A549 (cell line): Measurements from ENCODE around the gene PCSK6. TPM values are rescaled to one million over a fixed set of nuclear protein-coding genes. Genes with fewer than 3 reads are reported as not detected.

Experiments
- ATAC-seq, 2 experiments: fragments of 200-7000 bp in 1 of 2; fragments of >200 bp in 1 of 2; cut with Nextera tagmentation in 1 of 2; cut with Tn5 transposase in 1 of 2; 3 replicates each; pipeline versions ENCODE4 v1.8.0 to v1.9.1; 2018 to 2020; ENCODE audit warnings: mild to moderate bottlenecking in 1 of 2, moderate library complexity in 1 of 2
- CTCF ChIA-PET: fragments of 300-600 bp; sonication (Branson Sonifier 250); formaldehyde crosslinking; extraction: SDS; loops from one replicate; lab custom pipeline; 2021; ENCODE audit warnings: antibody characterized with exemption, inconsistent platforms; lab: Yijun Ruan, JAX
- POLR2A ChIA-PET: fragments of 350-600 bp; formaldehyde crosslinking; extraction: SDS; loops from one replicate; lab custom pipeline; 2021; ENCODE audit warnings: antibody characterized with exemption, inconsistent platforms; lab: Yijun Ruan, JAX
- DNase-seq, 2 experiments: peaks; one replicate each; pipeline versions ENCODE4 v3.0.0 to v3.0.0-alpha.2; 2011 to 2016; ENCODE audit warnings: low read depth in 1 of 2, low spot score in 1 of 2
- FAIRE-seq: peaks from 2 replicates; lab custom pipeline; 2011; peaks lifted over from hg19 to GRCh38; lab: Jason Lieb, UNC
- H3K27ac ChIP-seq, 2 experiments: fragments of >200 bp; sonication (Bioruptor Twin); formaldehyde crosslinking; 3 replicates each; pipeline ENCODE4 v1.5.1; 2016 to 2017
- H3K4me1 ChIP-seq: fragments of >200 bp; sonication (Bioruptor Twin); formaldehyde crosslinking; 3 replicates; pipeline ENCODE4 v1.6.1; 2016
- H3K4me2 ChIP-seq: fragments of >200 bp; sonication (Bioruptor Twin); formaldehyde crosslinking; 3 replicates; pipeline ENCODE4 v1.6.1; 2016
- H3K4me3 ChIP-seq: fragments of >200 bp; sonication (Bioruptor Twin); formaldehyde crosslinking; 3 replicates; pipeline ENCODE4 v1.5.1; 2016
- H3K9me3 ChIP-seq: fragments of >200 bp; sonication (Bioruptor Twin); formaldehyde crosslinking; 3 replicates; pipeline ENCODE4 v1.6.1; 2016
- CBX2 ChIP-seq: fragments of 200-600 bp; sonication (generic); IDR thresholded peaks from 2 replicates; pipeline ENCODE4 v1.6.1; 2016; ENCODE audit warnings: low read depth, mild to moderate bottlenecking, borderline replicate concordance
- CBX8 ChIP-seq: fragments of 200-600 bp; sonication (generic); IDR thresholded peaks from 2 replicates; pipeline ENCODE4 v1.6.1; 2016
- CHD4 ChIP-seq: fragments of 200-600 bp; sonication (generic); IDR thresholded peaks from 2 replicates; pipeline ENCODE4 v1.6.1; 2016; ENCODE audit warnings: antibody characterized with exemption, mild to moderate bottlenecking, borderline replicate concordance
- ESRRA ChIP-seq: fragments of 150-350 bp; IDR thresholded peaks from 2 replicates; pipeline ENCODE4 v1.6.1; 2014; ENCODE audit warnings: mild to moderate bottlenecking, low read length, borderline replicate concordance
- FOSL2 ChIP-seq, 2 experiments: fragments of 450-650 bp in 1 of 2; fragments of >200 bp in 1 of 2; sonication (Bioruptor Twin) in 1 of 2; formaldehyde crosslinking; IDR thresholded peaks; 2 replicates each; pipeline versions ENCODE4 v1.5.0 to v1.6.1; 2016 to 2020; ENCODE audit warnings: mild to moderate bottlenecking in 1 of 2, moderate library complexity in 1 of 2
- GATA3 ChIP-seq: IDR thresholded peaks from 2 replicates; pipeline ENCODE4 v1.6.1; 2012; ENCODE audit warnings: borderline replicate concordance
- HMGXB4 ChIP-seq: fragments of 250-450 bp; sonication (Bioruptor Pico); IDR thresholded peaks from 2 replicates; pipeline ENCODE4 v1.5.0; 2021; ENCODE audit warnings: mild to moderate bottlenecking, moderate library complexity, borderline replicate concordance
- MAFK ChIP-seq: fragments of 450-650 bp; IDR thresholded peaks from 2 replicates; pipeline ENCODE4 v1.6.1; 2014; ENCODE audit not compliant: partially characterized antibody
- MAZ ChIP-seq: fragments of 150-350 bp; IDR thresholded peaks from 2 replicates; pipeline ENCODE4 v1.6.1; 2014; ENCODE audit warnings: antibody characterized with exemption, low read depth, low read length, borderline replicate concordance
- NR3C1 ChIP-seq: fragments of >200 bp; sonication (Bioruptor Twin); formaldehyde crosslinking; IDR thresholded peaks from 3 replicates; pipeline ENCODE4 v1.6.1; 2017
- PHF8 ChIP-seq: fragments of 200-600 bp; sonication (generic); IDR thresholded peaks from 2 replicates; pipeline ENCODE4 v1.6.1; 2016; ENCODE audit warnings: low read depth, mild to moderate bottlenecking, antibody characterized with exemption, moderate library complexity, borderline replicate concordance
- POLR2A ChIP-seq: IDR thresholded peaks from 2 replicates; pipeline ENCODE4 v1.6.1; 2012; ENCODE audit warnings: mild to moderate bottlenecking, low read length
- POLR2AphosphoS2 ChIP-seq: conservative IDR thresholded peaks from 2 replicates; pipeline ENCODE4 v1.6.1; 2012; ENCODE audit warnings: low read length, improper control_type of control experiment, inconsistent platforms
- RNF2 ChIP-seq: fragments of 200-600 bp; sonication (generic); IDR thresholded peaks from 2 replicates; pipeline ENCODE4 v1.6.1; 2016; ENCODE audit warnings: low read depth, mild to moderate bottlenecking, antibody characterized with exemption, moderate library complexity, borderline replicate concordance
- SMC3 ChIP-seq: fragments of >200 bp; sonication (Bioruptor Twin); formaldehyde crosslinking; IDR thresholded peaks from 3 replicates; pipeline ENCODE4 v1.6.1; 2018; ENCODE audit warnings: inconsistent platforms
- TP53 ChIP-seq: fragments of 250-450 bp; sonication (Bioruptor Pico); IDR thresholded peaks from 2 replicates; pipeline ENCODE4 v1.5.0; 2021; ENCODE audit warnings: mild to moderate bottlenecking, moderate library complexity
- ZC3H11A ChIP-seq: fragments of 450-650 bp; IDR thresholded peaks from 2 replicates; pipeline ENCODE4 v1.6.1; 2014; ENCODE audit warnings: antibody characterized with exemption, mild to moderate bottlenecking
- WGBS: methylation state at CpG from one replicate; pipeline ENCODE4 v1.1.6; 2017; ENCODE audit errors: missing lambda C conversion rate; 5-methylcytosine and 5-hydroxymethylcytosine counted together
- polyA plus RNA-seq, 4 experiments: library from polyadenylated mRNA; depleted of rRNA in 3 of 4; stranded (reverse); fragments of >200 nt; fragmentation: RNase III in 1 of 4; extraction: RNeasy Plus Mini Kit Qiagen cat#74134 plus additional on column Dnase treatment in 1 of 4; gene quantifications; 2 replicates in 3 of 4; 3 replicates in 1 of 4; pipeline ENCODE4 v1.2.3, GENCODE V29; 2011 to 2017
- TF ChIP-seq, protein P1 (sequence below): fragments of >200 bp; sonication (Bioruptor Twin); formaldehyde crosslinking; IDR thresholded peaks from 3 replicates; pipeline ENCODE4 v1.6.1; 2016
- TF ChIP-seq, protein P2 (sequence below): fragments of 450-650 bp; IDR thresholded peaks from 2 replicates; pipeline ENCODE4 v1.6.1; 2014; ENCODE audit warnings: antibody characterized with exemption

PCSK6 gene
- polyA plus RNA-seq, 2 of the 4 experiments (the other 2 are of a cell fraction) = 10.0 to 15.2 TPM

- ChIA-PET CTCF (interaction anchor here (0.8 to 7.0 kb wide), 5 partner anchors 10 to 209 kb away, joined by 4 to 98 read pairs (median 4); no protein-coding TSS in a partner anchor), POLR2A (no interaction called here)
- no peaks in the 10 kb centered on the region for H3K9me3 ChIP-seq
- DNase-seq = no peak
- TF ChIP-seq POLR2A = no peak
- no peak for TF ChIP-seq TP53 (CRISPR knock-in tag)
- TF ChIP-seq HMGXB4 (CRISPR knock-in tag) = no peak
- TF ChIP-seq GATA3 = no peak
- TF ChIP-seq RNF2 = no peak
- no peak for TF ChIP-seq CBX8
- H3K27ac ChIP-seq = no peak overlapping the region
- WGBS = 71% methylated on average over 14 of the region's 14 CpGs
- no peak overlapping the region for H3K4me3 ChIP-seq
- H3K4me1 ChIP-seq = 0 out of 3 replicates have a peak, but pooled peaks cover 6% of the 10 kb centered on the region
- no peak for FAIRE-seq
- no peak overlapping the region for H3K4me2 ChIP-seq
- no peak for ATAC-seq
These were observed 9.4 kb upstream of the PCSK6 start for GRCh38 chr15:101498717-101499480.

DNA sequence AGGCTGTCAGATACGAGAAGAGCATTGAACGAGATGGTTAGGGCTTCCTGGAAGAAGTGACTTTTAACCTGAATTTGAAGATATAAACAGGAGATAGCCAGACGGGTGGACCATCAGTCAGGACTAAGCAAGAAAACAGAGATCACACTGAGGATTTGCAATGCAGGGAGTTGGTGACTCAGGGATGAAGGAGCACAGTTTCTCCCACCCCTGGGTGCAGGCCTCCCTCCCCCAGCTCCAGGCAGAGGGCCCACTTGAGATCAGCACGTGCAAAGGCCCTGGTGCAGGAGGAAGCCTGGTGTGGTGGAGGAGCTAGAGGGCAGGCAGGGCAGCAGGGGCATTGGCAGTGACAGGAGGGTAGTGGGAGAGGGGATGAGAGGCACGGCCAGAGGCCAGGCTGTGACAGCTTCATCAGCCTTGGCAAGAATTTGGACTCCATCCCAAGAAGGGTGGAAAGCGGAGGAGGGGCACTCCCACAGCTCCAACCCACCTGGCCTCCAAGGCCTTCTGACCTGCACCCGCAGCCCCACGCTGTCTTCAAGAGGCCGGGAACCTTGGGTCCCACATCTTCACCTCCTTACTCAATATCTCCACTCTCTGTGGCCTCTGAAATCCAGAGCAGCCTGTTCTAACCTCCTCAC, 8.7 kb upstream of the PCSK6 start:
- DNase-seq (no peak), FAIRE-seq (no peak), ATAC-seq (no peak)
- WGBS = 75% methylated on average over 9 of the region's 9 CpGs
- 0 out of 3 replicates have a peak, but pooled peaks cover 6% of the 10 kb centered on the region for H3K4me1 ChIP-seq
- CTCF ChIA-PET = interaction anchor here (1.0 to 3.1 kb wide), 3 partner anchors 9 to 176 kb away, joined by 4 to 16 read pairs (median 4); no protein-coding TSS in a partner anchor
- POLR2A ChIA-PET = no interaction called here
- no peak overlapping the region for H3K4me2 ChIP-seq
- H3K27ac ChIP-seq = no peak overlapping the region
- no peak overlapping the region for H3K4me3 ChIP-seq
- H3K9me3 ChIP-seq = no peaks in the 10 kb centered on the region
- TF ChIP-seq MAZ (no peak), SMC3 (no peak), ESRRA (no peak), CBX8 (no peak), CBX2 (no peak), FOSL2 (IDR thresholded peaks at IDR 0.05) (no peak), FOSL2 (CRISPR knock-in tag; IDR thresholded peaks at IDR 0.05) (no peak), PHF8 (no peak), ZC3H11A (no peak), NR3C1 (no peak), CHD4 (no peak), POLR2AphosphoS2 (no peak), MAFK (no peak), GATA3 (no peak)
- TF ChIP-seq, protein P1, sequence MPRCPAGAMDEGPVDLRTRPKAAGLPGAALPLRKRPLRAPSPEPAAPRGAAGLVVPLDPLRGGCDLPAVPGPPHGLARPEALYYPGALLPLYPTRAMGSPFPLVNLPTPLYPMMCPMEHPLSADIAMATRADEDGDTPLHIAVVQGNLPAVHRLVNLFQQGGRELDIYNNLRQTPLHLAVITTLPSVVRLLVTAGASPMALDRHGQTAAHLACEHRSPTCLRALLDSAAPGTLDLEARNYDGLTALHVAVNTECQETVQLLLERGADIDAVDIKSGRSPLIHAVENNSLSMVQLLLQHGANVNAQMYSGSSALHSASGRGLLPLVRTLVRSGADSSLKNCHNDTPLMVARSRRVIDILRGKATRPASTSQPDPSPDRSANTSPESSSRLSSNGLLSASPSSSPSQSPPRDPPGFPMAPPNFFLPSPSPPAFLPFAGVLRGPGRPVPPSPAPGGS = no peak
- TF ChIP-seq, protein P2, sequence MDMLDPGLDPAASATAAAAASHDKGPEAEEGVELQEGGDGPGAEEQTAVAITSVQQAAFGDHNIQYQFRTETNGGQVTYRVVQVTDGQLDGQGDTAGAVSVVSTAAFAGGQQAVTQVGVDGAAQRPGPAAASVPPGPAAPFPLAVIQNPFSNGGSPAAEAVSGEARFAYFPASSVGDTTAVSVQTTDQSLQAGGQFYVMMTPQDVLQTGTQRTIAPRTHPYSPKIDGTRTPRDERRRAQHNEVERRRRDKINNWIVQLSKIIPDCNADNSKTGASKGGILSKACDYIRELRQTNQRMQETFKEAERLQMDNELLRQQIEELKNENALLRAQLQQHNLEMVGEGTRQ = no peak
